ENCODE results near the gene GUCY1B1. TPM values are rescaled to one million over a fixed set of nuclear protein-coding genes. Genes with fewer than 3 reads are reported as not detected.

GUCY1B1 gene
- polyA plus RNA-seq, 1 donor from 2014 or later: 13.6 TPM

GRCh38 chr4:155820887-155821518 is 62.2 kb downstream of the GUCY1B1 start:
- Histone ChIP-seq H3K36me3 (ENCODE audit: insufficient read depth, low read length) (no peaks in the 10 kb centered on the region), H3F3A (ENCODE audit: insufficient read depth, low read length, poor library complexity, severe bottlenecking) (no peaks in the 10 kb centered on the region), H3K27ac (ENCODE audit: low read length) (no peak overlapping the region), H3K27me3 (ENCODE audit: insufficient read depth, low read depth, low read length) (no peaks in the 10 kb centered on the region), H3K79me2 (replicated peaks; ENCODE audit: insufficient read depth, low read length) (no peaks in the 10 kb centered on the region), H2AFZ (ENCODE audit: low read depth, low read length) (no peak overlapping the region), H4K20me1 (ENCODE audit: insufficient read depth) (no peaks in the 10 kb centered on the region), H3K9me3 (ENCODE audit: low read length) (no peaks in the 10 kb centered on the region), H3K4me3 (ENCODE audit: low read length) (no peak overlapping the region), H3K9me2 (ENCODE audit: insufficient read depth, low read length) (no peaks in the 10 kb centered on the region), H3K4me2 (ENCODE audit: low read length) (no peak overlapping the region), H3K9ac (ENCODE audit: low read length) (no peak overlapping the region)
- TF ChIP-seq EP300 (conservative IDR thresholded peaks at IDR 0.05; ENCODE audit: poor library complexity, severe bottlenecking): no peak
- no peak for TF ChIP-seq RAD21 (conservative IDR thresholded peaks at IDR 0.05)
- TF ChIP-seq POLR2AphosphoS5 (IDR thresholded peaks at IDR 0.05): no peak
- TF ChIP-seq, protein P1, sequence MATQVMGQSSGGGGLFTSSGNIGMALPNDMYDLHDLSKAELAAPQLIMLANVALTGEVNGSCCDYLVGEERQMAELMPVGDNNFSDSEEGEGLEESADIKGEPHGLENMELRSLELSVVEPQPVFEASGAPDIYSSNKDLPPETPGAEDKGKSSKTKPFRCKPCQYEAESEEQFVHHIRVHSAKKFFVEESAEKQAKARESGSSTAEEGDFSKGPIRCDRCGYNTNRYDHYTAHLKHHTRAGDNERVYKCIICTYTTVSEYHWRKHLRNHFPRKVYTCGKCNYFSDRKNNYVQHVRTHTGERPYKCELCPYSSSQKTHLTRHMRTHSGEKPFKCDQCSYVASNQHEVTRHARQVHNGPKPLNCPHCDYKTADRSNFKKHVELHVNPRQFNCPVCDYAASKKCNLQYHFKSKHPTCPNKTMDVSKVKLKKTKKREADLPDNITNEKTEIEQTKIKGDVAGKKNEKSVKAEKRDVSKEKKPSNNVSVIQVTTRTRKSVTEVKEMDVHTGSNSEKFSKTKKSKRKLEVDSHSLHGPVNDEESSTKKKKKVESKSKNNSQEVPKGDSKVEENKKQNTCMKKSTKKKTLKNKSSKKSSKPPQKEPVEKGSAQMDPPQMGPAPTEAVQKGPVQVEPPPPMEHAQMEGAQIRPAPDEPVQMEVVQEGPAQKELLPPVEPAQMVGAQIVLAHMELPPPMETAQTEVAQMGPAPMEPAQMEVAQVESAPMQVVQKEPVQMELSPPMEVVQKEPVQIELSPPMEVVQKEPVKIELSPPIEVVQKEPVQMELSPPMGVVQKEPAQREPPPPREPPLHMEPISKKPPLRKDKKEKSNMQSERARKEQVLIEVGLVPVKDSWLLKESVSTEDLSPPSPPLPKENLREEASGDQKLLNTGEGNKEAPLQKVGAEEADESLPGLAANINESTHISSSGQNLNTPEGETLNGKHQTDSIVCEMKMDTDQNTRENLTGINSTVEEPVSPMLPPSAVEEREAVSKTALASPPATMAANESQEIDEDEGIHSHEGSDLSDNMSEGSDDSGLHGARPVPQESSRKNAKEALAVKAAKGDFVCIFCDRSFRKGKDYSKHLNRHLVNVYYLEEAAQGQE (IDR thresholded peaks at IDR 0.05; ENCODE audit: borderline replicate concordance): no peak
- TF ChIP-seq, protein P2, sequence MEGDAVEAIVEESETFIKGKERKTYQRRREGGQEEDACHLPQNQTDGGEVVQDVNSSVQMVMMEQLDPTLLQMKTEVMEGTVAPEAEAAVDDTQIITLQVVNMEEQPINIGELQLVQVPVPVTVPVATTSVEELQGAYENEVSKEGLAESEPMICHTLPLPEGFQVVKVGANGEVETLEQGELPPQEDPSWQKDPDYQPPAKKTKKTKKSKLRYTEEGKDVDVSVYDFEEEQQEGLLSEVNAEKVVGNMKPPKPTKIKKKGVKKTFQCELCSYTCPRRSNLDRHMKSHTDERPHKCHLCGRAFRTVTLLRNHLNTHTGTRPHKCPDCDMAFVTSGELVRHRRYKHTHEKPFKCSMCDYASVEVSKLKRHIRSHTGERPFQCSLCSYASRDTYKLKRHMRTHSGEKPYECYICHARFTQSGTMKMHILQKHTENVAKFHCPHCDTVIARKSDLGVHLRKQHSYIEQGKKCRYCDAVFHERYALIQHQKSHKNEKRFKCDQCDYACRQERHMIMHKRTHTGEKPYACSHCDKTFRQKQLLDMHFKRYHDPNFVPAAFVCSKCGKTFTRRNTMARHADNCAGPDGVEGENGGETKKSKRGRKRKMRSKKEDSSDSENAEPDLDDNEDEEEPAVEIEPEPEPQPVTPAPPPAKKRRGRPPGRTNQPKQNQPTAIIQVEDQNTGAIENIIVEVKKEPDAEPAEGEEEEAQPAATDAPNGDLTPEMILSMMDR (IDR thresholded peaks at IDR 0.05; ENCODE audit: poor library complexity, severe bottlenecking): no peak
- no peak for TF ChIP-seq MXI1 (conservative IDR thresholded peaks at IDR 0.05; ENCODE audit: poor library complexity, severe bottlenecking)
- no peak for TF ChIP-seq SMC3 (conservative IDR thresholded peaks at IDR 0.05; ENCODE audit: poor library complexity)
- TF ChIP-seq EZH2 (IDR thresholded peaks at IDR 0.05; ENCODE audit: borderline replicate concordance, insufficient read depth, low read length, poor library complexity, severe bottlenecking): no peak
- TF ChIP-seq TAF1 (IDR thresholded peaks at IDR 0.05; ENCODE audit: low read depth): no peak

- H3K4me2 ChIP-seq (ENCODE audit: low read length): no peak overlapping the region
- no peak overlapping the region for H3K4me3 ChIP-seq (ENCODE audit: low read length)
- no peaks in the 10 kb centered on the region for H3K9me3 ChIP-seq (ENCODE audit: low read length)
- H3K27me3 ChIP-seq (ENCODE audit: insufficient read depth, low read depth, low read length): no peaks in the 10 kb centered on the region
- no peak overlapping the region for H2AFZ ChIP-seq (ENCODE audit: low read depth, low read length)
- TF ChIP-seq, protein P2 (IDR thresholded peaks at IDR 0.05; ENCODE audit: poor library complexity, severe bottlenecking): no peak
- TF ChIP-seq EP300 (conservative IDR thresholded peaks at IDR 0.05; ENCODE audit: poor library complexity, severe bottlenecking) (no peak), SMC3 (conservative IDR thresholded peaks at IDR 0.05; ENCODE audit: poor library complexity) (no peak), EZH2 (IDR thresholded peaks at IDR 0.05; ENCODE audit: borderline replicate concordance, insufficient read depth, low read length, poor library complexity, severe bottlenecking) (no peak), POLR2AphosphoS5 (IDR thresholded peaks at IDR 0.05) (no peak), TAF1 (IDR thresholded peaks at IDR 0.05; ENCODE audit: low read depth) (no peak), MXI1 (conservative IDR thresholded peaks at IDR 0.05; ENCODE audit: poor library complexity, severe bottlenecking) (no peak), RAD21 (conservative IDR thresholded peaks at IDR 0.05) (no peak)
- TF ChIP-seq, protein P1 (IDR thresholded peaks at IDR 0.05; ENCODE audit: borderline replicate concordance): no peak
- H4K20me1 ChIP-seq (ENCODE audit: insufficient read depth): no peaks in the 10 kb centered on the region
- no peak overlapping the region for H3K9ac ChIP-seq (ENCODE audit: low read length)
- H3K27ac ChIP-seq (ENCODE audit: low read length): no peak overlapping the region
- no peaks in the 10 kb centered on the region for H3K36me3 ChIP-seq (ENCODE audit: insufficient read depth, low read length)
- no peaks in the 10 kb centered on the region for H3F3A ChIP-seq (ENCODE audit: insufficient read depth, low read length, poor library complexity, severe bottlenecking)
- no peaks in the 10 kb centered on the region for H3K9me2 ChIP-seq (ENCODE audit: insufficient read depth, low read length)
- no peaks in the 10 kb centered on the region for H3K79me2 ChIP-seq (replicated peaks; ENCODE audit: insufficient read depth, low read length)
Observed at GRCh38 chr4:155822572-155822971, 63.8 kb downstream of the GUCY1B1 start.
